Activated CD4-positive, alpha-beta T cell treated with anti-CD3 and anti-CD28 coated beads, Interleukin-2, amount 50 U/mL, for 16 hours (primary cell): ENCODE results near the gene F2R.
A peak's percentile ranks its signal among the peaks of the same experiment; 100 is the strongest.
"Not testable (repeated sequence)": the region's sequence is repeated elsewhere in the genome, so short reads cannot be mapped to it uniquely, and the experiment has no call there.

Experiments used
- DNase-seq: peaks from one replicate; pipeline ENCODE4 v3.0.0-alpha.2; 2020

F2R gene

GRCh38 chr5:76720988-76721569, 5.2 kb downstream of the F2R start:
- no peak for DNase-seq

GRCh38 chr5:76723266-76723665, 7.3 kb downstream of the F2R start:
- DNase-seq, result no peak

- DNase-seq, result no peak
These were observed 8.0 kb downstream of the F2R start for GRCh38 chr5:76723906-76724305.

DNA sequence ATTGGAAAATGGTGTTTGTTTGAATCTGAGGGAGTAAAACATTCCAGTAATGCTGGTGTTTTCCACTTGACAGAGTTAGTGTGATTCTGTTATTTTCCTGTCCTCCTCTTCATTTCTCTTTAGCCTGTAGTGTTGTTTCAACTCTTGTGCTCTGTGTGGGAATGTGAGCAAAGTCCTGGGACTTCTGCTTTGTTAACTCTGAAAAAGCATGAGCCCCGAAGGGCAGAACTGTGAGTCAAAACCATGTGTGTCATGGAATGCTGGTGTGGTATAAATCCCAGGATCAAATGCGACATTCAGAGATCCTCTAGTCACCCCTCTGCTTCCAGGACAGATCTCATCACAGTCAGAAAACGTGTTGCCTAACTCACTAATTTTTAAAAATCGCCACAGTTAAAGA, 8.9 kb downstream of the F2R start:
- no peak for DNase-seq

GRCh38 chr5:76728965-76729364, 13.0 kb downstream of the F2R start:
- DNase-seq, result no peak

DNA sequence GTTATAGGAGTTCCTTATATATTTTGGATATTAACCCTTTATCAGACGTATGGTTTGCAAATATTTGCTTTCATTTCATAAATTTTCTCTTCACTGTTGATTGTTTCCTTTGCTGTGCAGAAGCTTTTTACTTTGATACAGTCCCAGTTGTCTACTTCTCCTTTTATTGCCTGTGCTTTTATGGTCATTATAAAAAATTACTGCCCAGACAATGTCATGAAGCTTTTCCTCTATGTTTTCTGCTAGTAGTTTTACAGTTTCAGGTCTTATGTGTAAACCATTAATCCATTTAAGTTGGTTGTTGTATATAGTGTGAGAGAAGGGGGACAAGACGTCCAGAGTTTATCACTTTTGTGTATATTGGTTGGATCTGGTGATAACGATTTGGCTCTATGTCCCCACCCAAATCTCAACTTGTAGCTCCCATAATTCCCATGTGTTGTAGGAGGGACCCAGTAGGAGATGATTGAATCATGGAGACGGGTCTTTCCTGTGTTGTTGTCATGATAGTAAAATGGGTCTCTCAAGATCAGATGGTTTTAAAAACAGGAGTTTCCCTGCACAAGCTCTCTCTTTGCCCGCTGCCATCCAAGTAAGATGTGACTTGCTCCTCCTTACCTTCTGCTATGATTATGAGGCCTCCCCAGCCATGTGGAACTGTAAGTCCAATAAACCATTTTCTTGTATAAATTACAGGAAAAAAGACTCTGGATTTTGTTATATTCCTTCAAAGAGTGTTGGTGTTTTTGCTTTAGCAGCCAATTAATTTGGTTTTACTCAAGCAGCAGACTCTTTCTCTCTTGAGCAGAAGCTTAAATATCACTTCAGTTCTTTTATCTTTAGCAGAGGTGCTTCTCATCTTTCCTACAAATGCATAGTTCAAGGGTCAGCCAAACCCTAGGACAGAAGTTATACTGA, 13.7 kb downstream of the F2R start:
- DNase-seq, result no peak

- DNase-seq, result no peak
These were observed 16.6 kb downstream of the F2R start for GRCh38 chr5:76732405-76733048.

DNA sequence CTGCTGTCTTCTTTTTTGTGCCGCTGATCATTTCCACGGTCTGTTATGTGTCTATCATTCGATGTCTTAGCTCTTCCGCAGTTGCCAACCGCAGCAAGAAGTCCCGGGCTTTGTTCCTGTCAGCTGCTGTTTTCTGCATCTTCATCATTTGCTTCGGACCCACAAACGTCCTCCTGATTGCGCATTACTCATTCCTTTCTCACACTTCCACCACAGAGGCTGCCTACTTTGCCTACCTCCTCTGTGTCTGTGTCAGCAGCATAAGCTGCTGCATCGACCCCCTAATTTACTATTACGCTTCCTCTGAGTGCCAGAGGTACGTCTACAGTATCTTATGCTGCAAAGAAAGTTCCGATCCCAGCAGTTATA, 17.1 kb downstream of the F2R start:
- peak; percentile 94 for DNase-seq

DNA sequence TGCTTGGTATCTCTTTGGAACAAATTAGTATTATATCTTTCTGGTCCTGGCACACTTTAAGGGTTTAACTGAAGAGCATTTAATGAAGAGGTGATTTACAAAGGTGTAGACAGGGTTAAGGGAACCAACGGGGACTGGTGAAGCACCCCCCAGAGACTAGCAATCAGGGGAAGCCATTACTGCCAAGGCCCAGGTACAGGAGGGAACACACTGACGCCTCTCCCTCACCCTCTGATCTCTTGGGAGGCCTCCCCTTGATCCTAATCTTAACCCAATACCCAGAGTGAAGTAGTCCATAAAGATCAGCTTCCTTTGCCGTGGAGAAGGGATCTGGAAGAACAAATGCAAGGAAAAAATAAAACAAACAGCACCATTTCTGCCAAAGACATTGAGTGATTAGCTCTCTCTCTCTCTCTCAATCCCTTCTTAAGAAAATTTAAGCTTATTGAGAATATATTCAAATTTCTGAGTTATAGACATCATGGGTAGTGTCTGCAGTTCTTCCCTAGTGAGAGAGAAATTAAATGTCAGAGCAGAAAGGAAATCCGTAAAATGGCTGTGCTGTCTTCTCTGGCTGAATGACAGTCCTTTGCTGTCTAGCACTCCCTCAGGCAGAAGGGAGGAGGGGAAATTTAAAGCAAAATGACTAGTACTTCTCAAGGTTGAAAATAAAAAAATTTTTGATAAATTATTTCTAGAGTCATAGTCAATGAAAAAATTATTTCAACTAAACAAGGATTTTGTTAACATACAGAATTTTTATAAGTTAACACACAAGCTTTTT, 20.0 kb downstream of the F2R start:
- DNase-seq, result no peak

- peak; percentile 64 for DNase-seq
These were observed 21.0 kb downstream of the F2R start for GRCh38 chr5:76736679-76737556.

DNA sequence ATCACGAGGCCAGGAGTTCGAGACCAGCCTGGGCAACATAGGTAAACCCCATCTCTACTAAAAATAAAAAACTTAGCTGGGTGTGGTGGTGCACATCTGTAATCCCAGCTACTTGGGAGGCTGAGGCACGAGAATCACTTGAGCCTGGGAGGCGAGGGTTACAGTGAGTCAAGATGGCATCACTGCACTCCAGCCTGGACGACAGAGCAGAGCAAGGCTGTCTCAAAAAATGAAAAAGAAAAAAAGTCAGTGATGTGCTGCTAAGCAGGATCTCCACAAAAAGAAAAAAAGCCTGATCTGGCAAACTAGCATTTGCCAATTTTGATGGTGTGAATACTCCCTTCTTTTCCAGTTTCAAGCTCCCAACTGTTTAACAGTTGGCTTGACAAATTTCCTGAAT, 21.9 kb downstream of the F2R start:
- no peak for DNase-seq

- DNase-seq, result not testable (repeated sequence)
These were observed 25.6 kb downstream of the F2R start for GRCh38 chr5:76741506-76741905.

DNA sequence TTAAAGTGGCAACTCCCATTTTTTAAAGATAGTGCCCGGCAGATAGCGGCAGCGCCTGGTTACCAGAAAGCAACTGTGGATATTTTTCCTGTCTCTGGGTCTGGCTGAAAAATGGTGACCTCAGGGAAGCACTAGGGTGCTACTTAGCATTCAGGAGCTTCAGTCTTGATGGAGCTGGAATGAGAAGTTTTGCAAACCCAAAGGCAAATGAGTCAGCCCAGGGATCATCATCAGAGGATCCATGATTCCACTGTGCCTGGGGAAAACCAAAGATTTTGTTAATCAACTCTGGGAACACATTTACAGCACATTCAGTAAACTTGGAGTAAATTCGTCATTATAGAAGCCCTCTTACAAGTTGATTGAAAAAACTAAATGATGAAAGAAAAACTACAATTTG, 26.7 kb downstream of the F2R start:
- no peak for DNase-seq

DNA sequence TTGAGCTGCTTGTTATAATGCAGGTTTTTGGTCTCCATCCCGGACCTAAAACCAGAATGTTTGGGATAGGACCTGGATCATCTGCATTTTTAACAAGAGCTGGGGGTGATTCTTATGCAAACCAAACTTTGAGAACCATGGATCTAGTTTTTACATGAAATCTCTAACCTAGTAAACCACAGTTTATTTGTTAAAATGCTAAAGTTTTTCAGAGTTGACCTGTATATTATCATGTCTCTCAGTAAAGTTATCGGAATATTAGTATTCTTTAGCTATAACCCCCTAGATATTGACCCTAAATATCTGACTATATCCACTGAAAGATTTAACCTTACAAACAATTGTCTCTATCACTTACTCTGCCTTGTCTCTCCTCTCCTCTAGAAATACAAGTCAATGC, 28.7 kb downstream of the F2R start:
- no peak for DNase-seq

DNA sequence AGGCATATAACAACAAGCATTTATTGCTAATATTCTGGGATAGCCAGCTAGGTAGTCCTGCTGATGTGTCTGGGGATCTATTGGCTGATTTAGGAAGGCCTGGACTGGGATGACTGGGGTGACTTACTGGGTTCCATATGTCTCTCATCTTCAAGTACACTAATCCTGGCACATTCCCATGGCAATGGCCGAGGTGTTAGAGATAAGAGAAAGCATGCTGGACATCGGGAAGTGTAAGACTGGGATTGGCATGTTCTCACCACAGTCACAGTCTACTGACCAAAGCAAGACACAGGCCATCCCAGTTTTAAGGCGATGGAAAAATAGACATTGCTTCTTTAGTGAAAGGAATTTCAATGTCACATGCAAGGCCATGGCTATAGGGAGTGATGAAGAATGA, 29.7 kb downstream of the F2R start:
- no peak for DNase-seq

- DNase-seq, result no peak
These were observed 30.8 kb downstream of the F2R start for GRCh38 chr5:76746677-76747076.

DNA sequence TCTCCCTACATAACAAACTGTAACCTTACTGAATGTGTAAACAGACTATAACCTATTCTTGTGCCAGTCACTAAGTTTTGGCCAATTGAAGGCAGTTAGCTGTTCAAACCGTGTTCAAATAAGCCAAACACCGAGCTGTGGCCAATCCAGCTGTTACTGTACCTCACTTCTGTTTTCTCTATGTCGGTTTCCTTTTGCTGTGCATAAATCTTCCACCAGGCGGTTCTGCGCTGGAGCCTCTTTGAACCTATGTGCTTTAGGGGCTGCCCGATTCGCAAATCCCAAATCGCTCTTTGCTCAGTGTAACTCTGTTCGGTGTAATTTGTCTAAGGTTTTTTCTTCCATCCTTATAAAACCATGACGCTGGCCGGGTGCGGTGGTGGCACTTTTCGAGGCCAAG, 31.8 kb downstream of the F2R start:
- DNase-seq, result no peak

GRCh38 chr5:76751291-76751690, 35.4 kb downstream of the F2R start:
- no peak for DNase-seq

- DNase-seq, result no peak
These were observed 38.7 kb downstream of the F2R start for GRCh38 chr5:76754668-76755078.

DNA sequence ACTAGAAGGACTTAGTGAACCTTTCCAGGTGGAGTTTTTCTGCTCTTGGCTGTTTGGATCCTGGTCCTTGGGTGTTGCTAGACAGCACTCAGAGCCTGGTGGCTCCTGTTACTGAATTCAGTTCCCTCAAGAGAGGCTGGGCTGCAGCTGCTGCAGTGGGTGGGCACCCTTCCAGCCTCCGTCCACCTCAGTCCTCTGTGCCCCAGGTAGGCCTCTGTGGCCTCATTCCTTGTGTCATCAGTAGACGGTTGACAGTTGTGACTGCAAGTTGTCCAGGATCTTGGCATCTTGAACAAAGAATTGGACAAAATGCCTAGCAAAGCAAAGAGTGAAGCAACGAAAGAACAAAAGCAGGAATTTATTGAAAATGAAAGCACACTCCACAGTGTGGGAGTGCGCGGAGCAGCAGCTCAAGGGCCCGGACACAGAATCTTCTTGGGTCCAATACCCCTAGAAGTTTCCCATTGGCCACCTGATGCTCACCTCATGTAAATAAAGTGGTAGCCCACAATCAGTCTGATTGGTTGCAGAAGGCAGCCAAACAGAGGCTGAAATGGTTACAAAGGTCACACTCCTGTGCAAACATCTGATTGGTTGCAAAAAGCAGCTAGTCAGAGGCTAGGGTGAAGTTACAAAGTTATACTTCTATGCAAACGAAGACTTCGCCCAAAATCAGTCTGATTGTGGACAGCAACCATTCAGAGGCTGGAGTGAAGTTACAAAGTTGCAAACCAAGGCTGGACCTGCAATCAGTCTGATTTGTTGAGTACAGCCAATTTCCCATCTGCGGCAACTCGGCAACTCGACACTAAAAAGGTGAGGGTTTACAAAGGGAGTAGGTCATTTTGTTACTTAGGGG, 40.1 kb downstream of the F2R start:
- no peak for DNase-seq

- no peak for DNase-seq
These were observed 41.1 kb downstream of the F2R start for GRCh38 chr5:76757049-76757448.
